GM12874 (cell line): ENCODE results near the gene DQX1.

ENCODE experiments used
- CTCF ChIP-seq: IDR thresholded peaks from 2 replicates; pipeline ENCODE4 v1.5.1; 2011; ENCODE audit warnings: low read depth, mild to moderate bottlenecking, control low read depth, low read length, moderate library complexity; ENCODE audit not compliant: insufficient read depth

The DQX1 gene

DNA sequence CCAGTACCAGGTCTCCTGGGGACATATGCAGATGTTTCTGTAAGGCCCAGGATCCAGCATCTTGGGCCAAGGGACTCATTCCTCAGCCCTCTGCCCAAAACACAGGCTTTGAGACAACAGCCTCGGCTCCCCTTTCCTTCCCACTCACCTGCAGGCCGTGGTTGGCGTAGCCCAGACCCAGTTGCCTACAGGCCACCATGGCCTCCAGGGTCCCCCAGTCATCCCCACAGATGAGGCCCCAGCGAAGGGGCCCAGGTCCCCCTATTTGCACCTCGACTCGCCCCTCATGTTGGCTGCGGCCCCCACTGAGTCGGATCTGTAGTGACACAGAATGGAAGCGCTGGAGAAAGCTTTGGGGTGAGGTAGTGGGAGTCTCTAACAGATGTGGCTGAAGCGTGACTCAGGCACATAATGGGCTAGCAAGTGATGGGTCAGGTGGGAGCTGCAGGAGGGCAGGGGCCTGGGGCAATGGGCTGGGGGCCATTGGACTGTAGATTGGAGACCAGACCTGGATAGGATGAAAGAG, 9.5 kb upstream of the DQX1 start:
- TF ChIP-seq CTCF: no peak

GRCh38 chr2:74534411-74534810, 8.4 kb upstream of the DQX1 start:
- no peak for TF ChIP-seq CTCF

GRCh38 chr2:74533464-74533863, 7.4 kb upstream of the DQX1 start:
- TF ChIP-seq CTCF: no peak

GRCh38 chr2:74532222-74532621, 6.2 kb upstream of the DQX1 start:
- TF ChIP-seq CTCF: no peak; the same call in 1 of the 2 replicates

DNA sequence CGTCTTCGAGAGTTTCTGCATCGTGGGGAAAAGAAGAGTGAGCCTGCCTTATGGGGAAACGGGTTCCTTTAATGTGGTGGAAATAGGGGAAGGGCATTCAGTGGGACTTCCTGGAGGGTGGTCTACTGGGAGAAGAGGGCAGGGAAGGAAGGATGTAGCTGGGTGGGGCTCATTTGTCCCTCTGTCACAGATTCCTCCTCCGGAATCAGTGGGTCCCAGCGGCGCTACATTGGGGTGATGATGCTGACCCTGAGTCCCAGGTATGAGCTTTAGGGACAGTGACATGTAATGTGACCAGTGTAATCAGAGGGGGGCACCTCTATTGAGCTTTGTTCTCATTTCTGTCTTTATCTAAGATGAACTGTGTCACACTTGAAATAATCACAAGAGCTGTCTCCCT, 5.6 kb upstream of the DQX1 start:
- no peak for TF ChIP-seq CTCF

GRCh38 chr2:74530239-74531187, 4.5 kb upstream of the DQX1 start:
- no peak for TF ChIP-seq CTCF

DNA sequence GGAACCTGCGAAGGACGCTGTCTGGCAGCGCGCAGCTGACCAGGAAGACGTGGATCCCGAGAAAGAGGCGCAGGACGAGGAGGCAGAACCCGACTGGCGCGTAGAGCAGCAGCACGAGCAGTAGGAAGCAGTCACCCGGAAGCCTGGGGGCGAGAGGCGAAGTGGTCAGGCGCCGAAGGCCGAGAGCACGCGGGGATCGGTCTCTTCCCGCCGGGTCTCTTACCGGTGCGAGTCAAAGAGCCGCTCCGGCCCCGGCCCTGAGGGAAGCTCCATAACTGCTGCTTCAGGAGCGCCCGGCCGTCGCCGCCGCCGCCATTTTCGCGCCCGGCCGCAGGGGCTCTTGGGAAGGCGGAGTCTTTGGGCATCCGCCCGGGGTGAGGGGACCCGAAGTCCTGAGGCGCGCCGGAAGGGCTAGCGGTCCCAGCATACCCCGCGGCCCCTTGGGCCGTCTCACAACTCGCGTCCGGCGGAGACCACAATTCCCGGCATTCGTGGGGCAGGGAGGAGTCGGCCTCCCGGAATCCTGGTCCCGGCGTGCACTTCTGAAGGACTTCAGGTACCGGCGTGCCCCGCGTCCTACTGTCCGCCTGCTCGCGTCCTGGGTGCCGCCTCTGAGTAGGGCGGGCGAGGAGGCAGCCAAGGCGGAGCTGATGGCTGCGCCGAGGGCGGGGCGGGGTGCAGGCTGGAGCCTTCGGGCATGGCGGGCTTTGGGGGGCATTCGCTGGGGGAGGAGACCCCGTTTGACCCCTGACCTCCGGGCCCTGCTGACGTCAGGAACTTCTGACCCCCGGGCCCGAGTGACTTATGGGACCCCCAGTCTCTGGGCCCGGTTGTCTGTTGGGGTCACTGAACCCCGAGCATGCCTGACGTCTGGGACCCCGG, 3.6 kb upstream of the DQX1 start, which contains the start of the genes AUP1 and HTRA2:
Gene AUP1, minus strand, starts transcription at position 350 of the 882 bp plus-strand sequence. Its CDS starts 77 bp downstream, at position 273.
Gene HTRA2, plus strand, starts transcription at position 577 of the 882 bp plus-strand sequence. Its CDS starts 74 bp downstream, at position 651.
- no peak for TF ChIP-seq CTCF
